ENCODE results near the gene CLEC19A.
"Not testable (repeated sequence)": the region's sequence is repeated elsewhere in the genome, so short reads cannot be mapped to it uniquely, and the experiment has no call there.

CLEC19A gene

GRCh38 chr16:19287241-19287640 is 1.7 kb downstream of the CLEC19A start:
- no peak for DNase-seq

- no peak for DNase-seq
Observed at GRCh38 chr16:19288872-19289799, 3.6 kb downstream of the CLEC19A start.

- no peak for DNase-seq
Observed at GRCh38 chr16:19289811-19290485, 4.4 kb downstream of the CLEC19A start.

- DNase-seq, result no peak
Observed at GRCh38 chr16:19290860-19291259, 5.3 kb downstream of the CLEC19A start.

- no peak for DNase-seq
Observed at GRCh38 chr16:19291475-19291874, 5.9 kb downstream of the CLEC19A start.

GRCh38 chr16:19292186-19292585 is 6.7 kb downstream of the CLEC19A start:
- DNase-seq, result no peak

- DNase-seq, result peak; percentile 41
Observed at GRCh38 chr16:19294156-19294649, 8.7 kb downstream of the CLEC19A start.

- no peak for DNase-seq
Observed at GRCh38 chr16:19295393-19295792, 9.9 kb downstream of the CLEC19A start.

GRCh38 chr16:19297454-19297853 is 11.9 kb downstream of the CLEC19A start:
- DNase-seq, result no peak

GRCh38 chr16:19299565-19299964 is 14.0 kb downstream of the CLEC19A start:
- no peak for DNase-seq

GRCh38 chr16:19301931-19302330 is 16.4 kb downstream of the CLEC19A start:
- DNase-seq, result no peak

GRCh38 chr16:19304750-19305149 is 19.2 kb downstream of the CLEC19A start:
- DNase-seq, result no peak

GRCh38 chr16:19305443-19305842 is 19.9 kb downstream of the CLEC19A start:
- DNase-seq, result no peak

- DNase-seq, result no peak
Observed at GRCh38 chr16:19307587-19308241, 22.2 kb downstream of the CLEC19A start.

GRCh38 chr16:19308392-19308791 is 22.9 kb downstream of the CLEC19A start:
- DNase-seq, result no peak

- DNase-seq, result no peak
Observed at GRCh38 chr16:19309178-19309577, 23.6 kb downstream of the CLEC19A start.

- DNase-seq, result no peak
Observed at GRCh38 chr16:19314718-19315425, 29.3 kb downstream of the CLEC19A start.

GRCh38 chr16:19315889-19316433 is 30.4 kb downstream of the CLEC19A start:
- DNase-seq, result no peak

- no peak for DNase-seq
Observed at GRCh38 chr16:19316846-19317245, 31.3 kb downstream of the CLEC19A start.

- not testable (repeated sequence) for DNase-seq
Observed at GRCh38 chr16:19321186-19321585, 35.7 kb downstream of the CLEC19A start.

GRCh38 chr16:19323596-19323995 is 38.1 kb downstream of the CLEC19A start:
- DNase-seq, result no peak

GRCh38 chr16:19328364-19328763 is 42.8 kb downstream of the CLEC19A start:
- no peak for DNase-seq
